GM18870 (cell line): ENCODE data around the gene SLC29A3.

Source experiments
- ATAC-seq: cut with Tn5 transposase; IDR thresholded peaks from one replicate; pipeline ENCODE4 v1.9.1; 2021; ENCODE audit warnings: moderate library complexity; ENCODE audit not compliant: unreplicated experiment

SLC29A3 gene

GRCh38 chr10:71408436-71409225 is 89.6 kb downstream of the SLC29A3 start:
- ATAC-seq = no peak

DNA sequence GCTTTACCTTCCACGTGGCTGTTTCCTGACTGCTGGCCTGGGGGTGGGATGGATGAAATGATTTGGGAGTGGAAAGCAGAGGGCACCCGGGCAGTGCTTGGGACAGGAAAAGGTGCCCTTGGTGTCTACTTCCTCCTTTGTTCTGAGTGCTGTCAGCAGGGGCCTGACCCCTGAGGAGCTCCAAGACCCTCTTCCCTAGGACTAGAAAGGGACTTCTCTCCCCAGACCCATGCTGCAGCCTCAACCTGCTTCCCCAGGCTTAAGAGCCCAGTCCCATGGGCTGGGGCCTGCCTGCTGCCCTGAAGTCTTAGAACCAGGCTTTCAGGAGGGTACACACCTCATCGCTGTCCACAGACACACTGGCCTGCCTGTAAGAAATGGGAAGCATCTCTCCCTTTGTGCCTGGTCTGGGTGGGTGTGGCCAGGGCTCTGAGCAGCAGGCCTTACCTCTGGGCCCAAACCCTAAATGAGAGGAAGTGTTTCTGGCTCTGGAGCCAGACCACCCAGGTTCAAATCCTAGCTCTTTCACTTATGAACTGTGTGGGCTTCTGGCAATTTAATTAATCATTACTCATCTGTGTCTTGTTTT is 90.6 kb downstream of the SLC29A3 start:
- ATAC-seq = no peak
